Smooth muscle cell (in vitro differentiated cells): ENCODE measurements around the gene PRPF8. TPM values are rescaled to one million over a fixed set of nuclear protein-coding genes. Genes with fewer than 3 reads are reported as not detected.

Experiments used
- DNase-seq: peaks from one replicate; lab custom pipeline; 2025; ENCODE audit not compliant: unreplicated experiment; lab: John Stamatoyannopoulos, UW
- H2AFZ ChIP-seq: fragments of 200-600 bp; sonication (generic); 2 replicates; pipeline ENCODE4 v1.6.0; 2016; ENCODE audit warnings: antibody characterized with exemption, low read depth, mild to moderate bottlenecking
- H3F3A ChIP-seq: fragments of 200-600 bp; sonication (generic); 2 replicates; pipeline ENCODE4 v1.6.0; 2017; ENCODE audit warnings: antibody characterized with exemption, low read depth
- H3K27ac ChIP-seq: fragments of 200-600 bp; sonication (generic); 2 replicates; pipeline ENCODE4 v1.5.1; 2016; ENCODE audit warnings: low read depth, mild to moderate bottlenecking
- H3K27me3 ChIP-seq: fragments of 200-600 bp; sonication (generic); 2 replicates; pipeline ENCODE4 v1.6.1; 2016; ENCODE audit warnings: low read depth, mild to moderate bottlenecking
- H3K36me3 ChIP-seq: fragments of 200-600 bp; sonication (generic); 2 replicates; pipeline ENCODE4 v1.5.1; 2016; ENCODE audit warnings: low read depth
- H3K4me1 ChIP-seq: fragments of 200-600 bp; sonication (generic); 2 replicates; pipeline ENCODE4 v1.5.1; 2016; ENCODE audit warnings: low read depth
- H3K4me2 ChIP-seq: fragments of 200-600 bp; sonication (generic); 2 replicates; pipeline ENCODE4 v1.6.0; 2016; ENCODE audit warnings: mild to moderate bottlenecking
- H3K4me3 ChIP-seq: fragments of 200-600 bp; sonication (generic); 2 replicates; pipeline ENCODE4 v1.5.1; 2016; ENCODE audit warnings: mild to moderate bottlenecking
- H3K79me2 ChIP-seq: fragments of 200-600 bp; sonication (generic); 2 replicates; pipeline ENCODE4 v1.6.0; 2016; ENCODE audit warnings: low read depth, mild to moderate bottlenecking
- H3K9ac ChIP-seq: fragments of 200-600 bp; sonication (generic); 2 replicates; pipeline ENCODE4 v1.6.0; 2016; ENCODE audit warnings: low read depth
- H3K9me3 ChIP-seq: fragments of 200-600 bp; sonication (generic); replicated peaks from 2 replicates; pipeline ENCODE4 v1.5.1; 2016; ENCODE audit warnings: low read depth
- H4K20me1 ChIP-seq: fragments of 200-600 bp; sonication (generic); 2 replicates; pipeline ENCODE4 v1.6.0; 2016; ENCODE audit warnings: low read depth
- CTCF ChIP-seq: fragments of 200-600 bp; sonication (generic); IDR thresholded peaks from 2 replicates; pipeline ENCODE4 v1.5.1; 2017; ENCODE audit warnings: borderline replicate concordance, mild to moderate bottlenecking, antibody characterized with exemption; ENCODE audit not compliant: insufficient read depth, poor library complexity, severe bottlenecking
- WGBS: methylation state at CpG from one replicate; pipeline ENCODE4 v1.1.7; 2016; ENCODE audit warnings: low lambda C conversion rate; 5-methylcytosine and 5-hydroxymethylcytosine counted together
- polyA plus RNA-seq: library from polyadenylated mRNA; unstranded; fragments of >200 nt; fragmentation: Nextera tagmentation; extraction: Ambion mirVana; gene quantifications from 2 replicates; pipeline ENCODE4 v1.2.1, GENCODE V29; 2016
- total RNA-seq: library from RNA; depleted of rRNA; stranded (reverse); fragments of >200 nt; gene quantifications from 2 replicates; pipeline ENCODE4 v1.2.3, GENCODE V29; 2014

PRPF8 gene
- total and polyA plus RNA-seq, 2 experiments from 2014 or later = 99.7 to 129 TPM

GRCh38 chr17:1628856-1629503 lies 55.7 kb downstream of the PRPF8 start:
- WGBS = 2% methylated on average over 40 of the region's 77 CpGs
- Histone ChIP-seq H2AFZ (peak overlapping the region; percentile 51), H3K4me2 (peak overlapping the region; percentile 97), H3K4me1 (peaks cover 25% of the 10 kb centered on the region), H3K9me3 (no peaks in the 10 kb centered on the region), H3K9ac (peak overlapping the region; percentile 6), H3F3A (no peaks in the 10 kb centered on the region), H3K27ac (peak overlapping the region; percentile 15), H4K20me1 (no peaks in the 10 kb centered on the region), H3K27me3 (no peaks in the 10 kb centered on the region), H3K36me3 (no peaks in the 10 kb centered on the region), H3K4me3 (peak overlapping the region; percentile 65), H3K79me2 (no peaks in the 10 kb centered on the region)
- DNase-seq = peak; percentile 75
- peak; percentile 36 for TF ChIP-seq CTCF

- Histone ChIP-seq H3K9me3 (no peaks in the 10 kb centered on the region), H4K20me1 (no peaks in the 10 kb centered on the region), H2AFZ (peak within 1 kb of the TSS; percentile 67), H3K27me3 (no peaks in the 10 kb centered on the region), H3F3A (no peaks in the 10 kb centered on the region), H3K4me3 (peak within 1 kb of the TSS; percentile 65), H3K27ac (peak within 1 kb of the TSS; percentile 15), H3K79me2 (no peaks in the 10 kb centered on the region), H3K9ac (peak within 1 kb of the TSS; percentile 6), H3K36me3 (no peaks in the 10 kb centered on the region), H3K4me2 (peak within 1 kb of the TSS; percentile 97), H3K4me1 (peaks cover 25% of the 10 kb centered on the region)
- TF ChIP-seq CTCF = no peak
- WGBS = under 1% methylated on average over 43 of the region's 95 CpGs
- peak; percentile 53 for DNase-seq
Observed at GRCh38 chr17:1627982-1628855, 56.4 kb downstream of the PRPF8 start, which contains the start of gene SLC43A2. Gene SLC43A2, minus strand, starts transcription at chr17:1628834. Its CDS starts 960 bp downstream, at chr17:1627874.

- H3K36me3 ChIP-seq = no peaks in the 10 kb centered on the region
- no peaks in the 10 kb centered on the region for H3K9me3 ChIP-seq
- H3K4me2 ChIP-seq = peak overlapping the region; percentile 97
- 34% methylated on average over 35 of the region's 39 CpGs for WGBS
- H3F3A ChIP-seq = no peaks in the 10 kb centered on the region
- H3K79me2 ChIP-seq = no peaks in the 10 kb centered on the region
- TF ChIP-seq CTCF = no peak
- DNase-seq = no peak
- H4K20me1 ChIP-seq = no peaks in the 10 kb centered on the region
- H2AFZ ChIP-seq = no peak overlapping the region
- peak overlapping the region; percentile 65 for H3K4me3 ChIP-seq
- peaks cover 25% of the 10 kb centered on the region for H3K4me1 ChIP-seq
- no peaks in the 10 kb centered on the region for H3K27me3 ChIP-seq
- no peak overlapping the region for H3K27ac ChIP-seq
- no peak overlapping the region for H3K9ac ChIP-seq
Observed at GRCh38 chr17:1627182-1627981, 57.3 kb downstream of the PRPF8 start.
